GM12864 (cell line): ENCODE results near the gene SLC35B2.

ENCODE experiments used
- DNase-seq: peaks from one replicate; pipeline ENCODE4 v3.0.0-alpha.2; 2011; ENCODE audit warnings: low read depth
- H3K4me3 ChIP-seq: 2 replicates; pipeline ENCODE4 v1.5.1; 2011; ENCODE audit warnings: mild to moderate bottlenecking, low read depth, low read length, control low read depth
- CTCF ChIP-seq: IDR thresholded peaks from 2 replicates; pipeline ENCODE4 v1.5.1; 2011; ENCODE audit warnings: low read depth, mild to moderate bottlenecking, moderate library complexity, low read length, control low read depth, inconsistent platforms; ENCODE audit errors: missing control alignments

Gene SLC35B2

GRCh38 chr6:44251576-44252524 is 5.5 kb downstream of the SLC35B2 start:
- no peak for TF ChIP-seq CTCF
- no peak overlapping the region for H3K4me3 ChIP-seq
- DNase-seq: no peak

DNA sequence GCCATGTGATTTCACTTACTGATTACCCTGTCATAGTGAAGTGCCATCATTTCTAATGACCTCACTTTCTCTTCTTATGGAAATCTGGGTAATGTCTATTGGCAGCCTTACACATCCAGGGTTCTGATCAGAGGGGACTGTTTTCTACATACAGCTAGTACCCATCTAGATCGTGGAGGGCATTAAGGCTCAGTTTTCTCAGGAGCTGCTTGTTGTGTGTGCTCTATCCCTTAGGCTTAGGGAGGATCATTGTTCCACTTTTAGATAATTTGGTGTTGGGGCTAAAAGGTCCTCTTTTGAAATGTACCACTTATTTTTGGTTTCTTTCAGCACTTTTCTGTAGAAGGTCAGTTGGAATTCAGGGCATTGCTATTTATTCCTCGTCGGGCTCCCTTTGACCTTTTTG is 6.6 kb downstream of the SLC35B2 start:
- H3K4me3 ChIP-seq: no peak overlapping the region
- TF ChIP-seq CTCF: no peak

GRCh38 chr6:44250067-44250717 is 7.1 kb downstream of the SLC35B2 start:
- no peak for DNase-seq
- H3K4me3 ChIP-seq: no peak overlapping the region; the same call in 1 of the 2 replicates
- no peak for TF ChIP-seq CTCF

More for the DNA sequence above, 6.6 kb downstream of the SLC35B2 start:
- no peak for DNase-seq

DNA sequence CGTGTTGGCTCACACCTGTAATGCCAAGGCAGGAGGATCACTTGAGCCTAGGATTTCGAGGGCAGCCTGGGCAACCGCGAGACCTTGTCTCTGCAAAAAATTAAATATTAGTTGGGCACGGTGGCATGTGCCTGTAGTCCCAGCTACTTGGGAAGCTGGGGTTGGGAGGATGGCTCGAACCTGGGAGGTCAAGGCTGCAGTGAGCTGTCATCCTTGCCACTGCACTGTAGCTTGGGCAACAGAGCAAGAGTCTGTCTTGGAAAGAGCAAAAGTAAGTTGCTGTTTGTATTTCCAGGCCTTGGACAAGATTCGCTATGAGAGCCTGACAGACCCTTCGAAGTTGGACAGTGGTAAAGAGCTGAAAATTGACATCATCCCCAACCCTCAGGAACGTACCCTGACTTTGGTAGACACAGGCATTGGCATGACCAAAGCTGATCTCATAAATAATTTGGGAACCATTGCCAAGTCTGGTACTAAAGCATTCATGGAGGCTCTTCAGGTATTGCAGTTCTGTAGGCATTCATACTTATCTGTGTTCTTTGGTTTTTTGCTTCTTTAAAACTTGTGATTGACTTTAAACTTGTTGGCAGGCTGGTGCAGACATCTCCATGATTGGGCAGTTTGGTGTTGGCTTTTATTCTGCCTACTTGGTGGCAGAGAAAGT is 8.1 kb downstream of the SLC35B2 start:
- no peak for TF ChIP-seq CTCF

GRCh38 chr6:44248579-44248978 is 8.7 kb downstream of the SLC35B2 start:
- peak overlapping the region; percentile 92 for H3K4me3 ChIP-seq
- TF ChIP-seq CTCF: no peak
- DNase-seq: no peak

More for the DNA sequence above, 8.1 kb downstream of the SLC35B2 start:
- peak overlapping the region; percentile 92 for H3K4me3 ChIP-seq
- DNase-seq: no peak

DNA sequence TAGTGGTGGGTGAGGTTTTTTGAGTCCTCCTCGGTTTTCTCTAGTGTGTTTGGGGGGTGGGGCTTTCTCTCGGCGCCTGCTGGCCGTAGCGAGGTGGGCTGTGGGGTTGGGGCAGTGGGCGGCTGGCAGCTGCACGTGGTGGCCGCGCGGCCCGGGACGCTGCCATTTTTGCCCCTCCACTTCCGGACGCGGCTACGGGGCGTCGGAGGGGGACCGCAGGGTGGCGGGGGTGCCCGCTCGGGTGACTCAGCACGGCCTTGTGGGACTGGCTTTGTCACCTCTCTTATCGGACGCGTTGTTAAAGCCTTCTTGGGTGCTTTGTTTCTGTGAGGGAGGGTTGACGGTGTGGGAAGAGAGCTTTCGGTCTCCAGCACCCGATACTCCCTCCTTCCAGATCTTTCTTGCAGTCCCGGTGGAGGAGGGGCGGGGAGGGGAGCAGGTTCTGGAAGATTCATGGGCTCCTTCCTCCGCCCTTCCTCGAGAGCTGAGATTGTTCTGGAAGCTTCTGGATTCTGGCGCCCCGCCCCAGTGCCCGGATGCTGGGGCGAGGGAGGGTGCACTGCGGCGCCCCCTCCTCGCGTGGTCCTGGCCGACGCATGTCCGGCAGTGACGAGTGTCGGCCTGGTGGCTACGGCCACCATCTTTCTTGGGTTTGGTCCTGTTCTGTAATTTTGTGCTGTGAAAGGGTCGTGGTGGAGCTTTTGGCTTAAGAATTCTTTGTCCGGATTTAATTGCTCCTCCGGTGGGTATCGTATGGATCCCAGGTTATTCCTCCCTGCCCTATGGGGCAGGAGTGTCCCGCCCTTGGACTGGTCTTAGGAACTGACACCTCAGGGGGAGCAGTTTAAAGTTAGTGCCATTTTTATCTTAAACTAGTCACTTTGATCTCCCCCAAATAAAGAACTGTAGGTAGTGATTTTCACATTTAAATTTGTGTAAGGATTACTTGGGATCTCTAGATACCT is 9.7 kb downstream of the SLC35B2 start:
- no peak for TF ChIP-seq CTCF
- peak overlapping the region; percentile 92 for H3K4me3 ChIP-seq
- DNase-seq: no peak
